GM19438 (cell line): ENCODE data around the gene ICOS.

ENCODE experiments used
- ATAC-seq: cut with Tn5 transposase; IDR thresholded peaks from one replicate; pipeline ENCODE4 v1.9.1; 2021; ENCODE audit warnings: low read depth; ENCODE audit not compliant: unreplicated experiment

The ICOS gene

GRCh38 chr2:204005940-204006721 is 69.6 kb downstream of the ICOS start:
- no peak for ATAC-seq

- ATAC-seq: no peak
These were observed 71.8 kb downstream of the ICOS start for GRCh38 chr2:204008352-204008751.

- no peak for ATAC-seq
These were observed 74.3 kb downstream of the ICOS start for GRCh38 chr2:204010628-204011560.
